22Rv1 (cell line): Measurements from ENCODE around the gene OR4K17.

Source experiments
- ZFX ChIP-seq: fragments of 450-650 bp; IDR thresholded peaks from 2 replicates; pipeline ENCODE4 v1.6.1; 2017; ENCODE audit warnings: antibody characterized with exemption, borderline replicate concordance
- TF ChIP-seq, protein P1 (sequence below): fragments of 450-650 bp; IDR thresholded peaks from 2 replicates; pipeline ENCODE4 v1.5.1; 2017; ENCODE audit warnings: mild to moderate bottlenecking

DNA sequence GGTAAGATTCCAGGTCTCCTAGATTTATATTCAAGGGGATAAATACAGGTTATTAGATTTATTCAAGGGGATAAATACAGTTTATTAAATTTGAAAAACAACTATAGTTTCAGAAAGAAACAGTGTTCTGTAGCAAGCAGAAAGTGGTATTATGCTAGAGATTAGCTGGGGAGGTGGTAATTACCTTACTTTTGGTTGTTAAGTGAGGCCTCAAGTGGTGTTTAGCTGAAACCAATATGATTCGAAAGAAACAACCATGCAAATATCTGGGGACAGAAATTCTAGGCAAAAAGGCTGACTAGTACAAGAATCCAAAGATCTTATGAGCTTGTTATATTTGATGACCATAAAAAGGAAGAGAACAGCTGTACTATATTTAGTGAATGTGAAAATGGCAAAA lies 34.3 kb downstream of the OR4K17 start:
- TF ChIP-seq, protein P1, sequence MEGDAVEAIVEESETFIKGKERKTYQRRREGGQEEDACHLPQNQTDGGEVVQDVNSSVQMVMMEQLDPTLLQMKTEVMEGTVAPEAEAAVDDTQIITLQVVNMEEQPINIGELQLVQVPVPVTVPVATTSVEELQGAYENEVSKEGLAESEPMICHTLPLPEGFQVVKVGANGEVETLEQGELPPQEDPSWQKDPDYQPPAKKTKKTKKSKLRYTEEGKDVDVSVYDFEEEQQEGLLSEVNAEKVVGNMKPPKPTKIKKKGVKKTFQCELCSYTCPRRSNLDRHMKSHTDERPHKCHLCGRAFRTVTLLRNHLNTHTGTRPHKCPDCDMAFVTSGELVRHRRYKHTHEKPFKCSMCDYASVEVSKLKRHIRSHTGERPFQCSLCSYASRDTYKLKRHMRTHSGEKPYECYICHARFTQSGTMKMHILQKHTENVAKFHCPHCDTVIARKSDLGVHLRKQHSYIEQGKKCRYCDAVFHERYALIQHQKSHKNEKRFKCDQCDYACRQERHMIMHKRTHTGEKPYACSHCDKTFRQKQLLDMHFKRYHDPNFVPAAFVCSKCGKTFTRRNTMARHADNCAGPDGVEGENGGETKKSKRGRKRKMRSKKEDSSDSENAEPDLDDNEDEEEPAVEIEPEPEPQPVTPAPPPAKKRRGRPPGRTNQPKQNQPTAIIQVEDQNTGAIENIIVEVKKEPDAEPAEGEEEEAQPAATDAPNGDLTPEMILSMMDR, result no peak
- no peak for TF ChIP-seq ZFX
